Measurements from ENCODE around the gene TRIM31. TPM values are rescaled to one million over a fixed set of nuclear protein-coding genes. Genes with fewer than 3 reads are reported as not detected.
"Not testable (repeated sequence)": the region's sequence is repeated elsewhere in the genome, so short reads cannot be mapped to it uniquely, and the experiment has no call there.

The TRIM31 gene
- total RNA-seq, 1 experiment from 2014 or later, result not detected

DNA sequence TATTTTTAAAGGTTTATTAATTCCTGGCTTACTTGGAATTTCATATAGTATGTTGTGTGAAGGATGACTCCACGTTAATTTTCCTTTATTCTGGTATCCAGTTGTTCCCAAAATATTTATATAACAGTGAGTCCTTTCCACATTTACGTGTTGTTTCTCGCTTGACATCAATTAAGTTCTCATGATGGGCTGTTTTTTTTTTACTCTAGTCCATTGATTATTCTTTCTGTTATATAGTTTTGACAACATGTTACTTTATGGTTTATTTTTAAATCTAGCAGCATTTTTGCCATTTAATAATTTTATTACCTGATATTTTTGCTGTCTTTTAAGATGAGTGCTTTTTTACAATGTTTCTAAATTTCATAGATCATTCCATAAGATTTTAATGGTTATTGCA lies 29.8 kb upstream of the TRIM31 start:
- H3T11ph ChIP-seq (ENCODE audit: low read length), result no peak overlapping the region
- H3K9me3 ChIP-seq (ENCODE audit: control insufficient read depth, low read depth, low read length), result no peaks in the 10 kb centered on the region
- no peak overlapping the region for H3K23ac ChIP-seq (ENCODE audit: insufficient read length, low read depth, low read length)
- H4K91ac ChIP-seq (ENCODE audit: insufficient read length, low read depth, low read length), result no peak overlapping the region
- no peaks in the 10 kb centered on the region for H3K79me1 ChIP-seq (ENCODE audit: insufficient read depth, low read depth, low read length, poor library complexity, severe bottlenecking)
- no peak for DNase-seq
- H4K5ac ChIP-seq (ENCODE audit: insufficient read length, low read depth, low read length), result no peak overlapping the region
- no peak overlapping the region for H2BK15ac ChIP-seq (ENCODE audit: low read depth, low read length)
- no peak overlapping the region for H3K14ac ChIP-seq (ENCODE audit: insufficient read depth, low read length)
- H2BK5ac ChIP-seq (ENCODE audit: insufficient read length, low read length), result no peak overlapping the region
- no peak overlapping the region for H2AFZ ChIP-seq (ENCODE audit: low read length)
- H3K27me3 ChIP-seq (ENCODE audit: insufficient read depth, low read length), result no peaks in the 10 kb centered on the region
- H4K20me1 ChIP-seq (ENCODE audit: control insufficient read depth, insufficient read depth, insufficient read length), result no peaks in the 10 kb centered on the region
- Mint-ChIP-seq H3K27me3 (ENCODE audit: low read depth) (peaks cover 55% of the 10 kb centered on the region), H3K4me3 (no peak overlapping the region), H3K9me3 (no peaks in the 10 kb centered on the region), H3K27ac (no peak overlapping the region), H3K36me3 (ENCODE audit: insufficient read depth in 1 of 3, low read depth in 3 of 3) (no peaks in the 10 kb centered on the region), H3K4me1 (peaks cover 8 to 9% of the 10 kb centered on the region in 2 experiments)
- H3K56ac ChIP-seq (ENCODE audit: insufficient read length, low read depth, low read length), result no peak overlapping the region
- H2BK12ac ChIP-seq (ENCODE audit: insufficient read length, low read depth, low read length), result no peak overlapping the region
- H2AK5ac ChIP-seq (ENCODE audit: insufficient read length, low read length), result no peak overlapping the region
- H3K4ac ChIP-seq (ENCODE audit: low read depth, low read length), result no peak overlapping the region
- TF ChIP-seq, protein P1, sequence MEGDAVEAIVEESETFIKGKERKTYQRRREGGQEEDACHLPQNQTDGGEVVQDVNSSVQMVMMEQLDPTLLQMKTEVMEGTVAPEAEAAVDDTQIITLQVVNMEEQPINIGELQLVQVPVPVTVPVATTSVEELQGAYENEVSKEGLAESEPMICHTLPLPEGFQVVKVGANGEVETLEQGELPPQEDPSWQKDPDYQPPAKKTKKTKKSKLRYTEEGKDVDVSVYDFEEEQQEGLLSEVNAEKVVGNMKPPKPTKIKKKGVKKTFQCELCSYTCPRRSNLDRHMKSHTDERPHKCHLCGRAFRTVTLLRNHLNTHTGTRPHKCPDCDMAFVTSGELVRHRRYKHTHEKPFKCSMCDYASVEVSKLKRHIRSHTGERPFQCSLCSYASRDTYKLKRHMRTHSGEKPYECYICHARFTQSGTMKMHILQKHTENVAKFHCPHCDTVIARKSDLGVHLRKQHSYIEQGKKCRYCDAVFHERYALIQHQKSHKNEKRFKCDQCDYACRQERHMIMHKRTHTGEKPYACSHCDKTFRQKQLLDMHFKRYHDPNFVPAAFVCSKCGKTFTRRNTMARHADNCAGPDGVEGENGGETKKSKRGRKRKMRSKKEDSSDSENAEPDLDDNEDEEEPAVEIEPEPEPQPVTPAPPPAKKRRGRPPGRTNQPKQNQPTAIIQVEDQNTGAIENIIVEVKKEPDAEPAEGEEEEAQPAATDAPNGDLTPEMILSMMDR (conservative IDR thresholded peaks at IDR 0.05), result no peak
- H2BK20ac ChIP-seq (ENCODE audit: low read depth, low read length, poor library complexity, severe bottlenecking), result no peak overlapping the region
- no peaks in the 10 kb centered on the region for H3K23me2 ChIP-seq (ENCODE audit: insufficient read length, low read depth, low read length, poor library complexity, severe bottlenecking)
- H3K27ac ChIP-seq (ENCODE audit: insufficient read length, low read depth, low read length), result no peak overlapping the region
- H3K18ac ChIP-seq (ENCODE audit: insufficient read length, low read depth, low read length), result no peak overlapping the region
- H3K79me2 ChIP-seq (ENCODE audit: insufficient read depth, low read length), result no peaks in the 10 kb centered on the region
- H3K4me2 ChIP-seq (ENCODE audit: insufficient read depth, insufficient read length, low read length), result no peak overlapping the region
- H2BK120ac ChIP-seq (ENCODE audit: low read depth, low read length, poor library complexity, severe bottlenecking), result no peak overlapping the region
- peaks cover 3% of the 10 kb centered on the region; the same call in 1 of the 2 replicates for H3K4me1 ChIP-seq (ENCODE audit: insufficient read depth, low read length)
- no CpG with 5 or more reads among the region's 3 CpGs for WGBS (ENCODE audit: extremely low coverage, insufficient read length, low lambda C conversion rate)
- H4K8ac ChIP-seq (replicated peaks; ENCODE audit: insufficient read length, low read depth, low read length), result no peak overlapping the region
- no peak overlapping the region for H3K9ac ChIP-seq (ENCODE audit: extremely low read depth, insufficient read length, low read length)

DNA sequence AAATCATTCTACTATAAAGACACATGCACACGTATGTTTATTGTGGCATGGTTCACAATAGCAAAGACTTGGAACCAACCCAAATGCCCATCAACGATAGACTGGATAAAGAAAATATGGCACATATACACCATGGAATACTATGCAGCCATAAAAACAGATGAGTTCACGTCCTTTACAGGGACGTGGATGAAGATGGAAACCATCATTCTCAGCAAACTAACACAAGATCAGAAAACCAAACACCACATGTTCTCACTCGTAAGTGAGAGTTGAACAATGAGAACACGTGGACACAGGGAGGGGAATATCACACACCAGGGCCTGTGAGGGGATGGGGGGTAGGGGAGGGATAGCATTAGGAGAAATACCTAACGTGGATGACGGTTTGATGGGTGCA lies 27.4 kb upstream of the TRIM31 start:
- not testable (repeated sequence) for H3K18ac ChIP-seq (ENCODE audit: insufficient read length, low read depth, low read length); H3K27ac Mint-ChIP-seq; H3K4me3 Mint-ChIP-seq; H3K9ac ChIP-seq (ENCODE audit: extremely low read depth, insufficient read length, low read length); H2AK5ac ChIP-seq (ENCODE audit: insufficient read length, low read length); H3K9me3 Mint-ChIP-seq; H3K4me2 ChIP-seq (ENCODE audit: insufficient read depth, insufficient read length, low read length); H3K79me2 ChIP-seq (ENCODE audit: insufficient read depth, low read length); H4K5ac ChIP-seq (ENCODE audit: insufficient read length, low read depth, low read length); H3K79me1 ChIP-seq (ENCODE audit: insufficient read depth, low read depth, low read length, poor library complexity, severe bottlenecking); H3K4ac ChIP-seq (ENCODE audit: low read depth, low read length); H2BK15ac ChIP-seq (ENCODE audit: low read depth, low read length); H4K8ac ChIP-seq (replicated peaks; ENCODE audit: insufficient read length, low read depth, low read length); H3K4me1 ChIP-seq (ENCODE audit: insufficient read depth, low read length); H2BK12ac ChIP-seq (ENCODE audit: insufficient read length, low read depth, low read length); H3K36me3 Mint-ChIP-seq (ENCODE audit: insufficient read depth in 1 of 3, low read depth in 3 of 3); H3K23me2 ChIP-seq (ENCODE audit: insufficient read length, low read depth, low read length, poor library complexity, severe bottlenecking); H3K27me3 ChIP-seq (ENCODE audit: insufficient read depth, low read length); H2BK120ac ChIP-seq (ENCODE audit: low read depth, low read length, poor library complexity, severe bottlenecking); H4K91ac ChIP-seq (ENCODE audit: insufficient read length, low read depth, low read length); H3K23ac ChIP-seq (ENCODE audit: insufficient read length, low read depth, low read length); H3K4me1 Mint-ChIP-seq; H2BK20ac ChIP-seq (ENCODE audit: low read depth, low read length, poor library complexity, severe bottlenecking); H3K14ac ChIP-seq (ENCODE audit: insufficient read depth, low read length); H2BK5ac ChIP-seq (ENCODE audit: insufficient read length, low read length); H4K20me1 ChIP-seq (ENCODE audit: control insufficient read depth, insufficient read depth, insufficient read length); DNase-seq; H3K9me3 ChIP-seq (ENCODE audit: control insufficient read depth, low read depth, low read length); H3K56ac ChIP-seq (ENCODE audit: insufficient read length, low read depth, low read length); H3T11ph ChIP-seq (ENCODE audit: low read length); H2AFZ ChIP-seq (ENCODE audit: low read length); H3K27ac ChIP-seq (ENCODE audit: insufficient read length, low read depth, low read length)
- WGBS (ENCODE audit: extremely low coverage, insufficient read length, low lambda C conversion rate), result no CpG with 5 or more reads among the region's 8 CpGs
- H3K27me3 Mint-ChIP-seq (ENCODE audit: low read depth), result peaks cover 64% of the 10 kb centered on the region
